ENCODE results near the gene ZSCAN30. TPM values are rescaled to one million over a fixed set of nuclear protein-coding genes. Genes with fewer than 3 reads are reported as not detected.

ZSCAN30 gene
- total RNA-seq, 4 donors from 2014 or later: 8.6 to 14.2 (median 10.2) TPM

DNA sequence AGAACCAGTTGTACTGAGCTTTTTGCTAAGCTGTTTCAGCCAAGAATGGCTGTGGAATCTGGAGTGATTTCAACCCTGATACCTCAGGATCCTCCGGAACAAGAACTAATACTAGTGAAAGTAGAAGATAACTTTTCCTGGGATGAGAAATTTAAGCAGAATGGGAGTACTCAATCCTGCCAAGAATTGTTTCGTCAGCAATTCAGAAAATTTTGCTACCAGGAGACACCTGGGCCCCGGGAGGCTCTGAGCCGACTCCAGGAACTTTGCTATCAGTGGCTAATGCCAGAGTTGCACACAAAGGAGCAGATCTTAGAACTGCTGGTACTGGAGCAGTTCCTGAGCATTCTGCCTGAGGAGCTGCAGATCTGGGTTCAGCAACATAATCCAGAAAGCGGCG lies 47.6 kb downstream of the ZSCAN30 start:
- no peak for DNase-seq (ENCODE audit: extremely low spot score)
- TF ChIP-seq POLR2AphosphoS5 (IDR thresholded peaks at IDR 0.05) (no peak), EP300 (IDR thresholded peaks at IDR 0.05) (no peak), POLR2A (IDR thresholded peaks at IDR 0.05; ENCODE audit: low read depth) (no peak)
- TF ChIP-seq, protein P1, sequence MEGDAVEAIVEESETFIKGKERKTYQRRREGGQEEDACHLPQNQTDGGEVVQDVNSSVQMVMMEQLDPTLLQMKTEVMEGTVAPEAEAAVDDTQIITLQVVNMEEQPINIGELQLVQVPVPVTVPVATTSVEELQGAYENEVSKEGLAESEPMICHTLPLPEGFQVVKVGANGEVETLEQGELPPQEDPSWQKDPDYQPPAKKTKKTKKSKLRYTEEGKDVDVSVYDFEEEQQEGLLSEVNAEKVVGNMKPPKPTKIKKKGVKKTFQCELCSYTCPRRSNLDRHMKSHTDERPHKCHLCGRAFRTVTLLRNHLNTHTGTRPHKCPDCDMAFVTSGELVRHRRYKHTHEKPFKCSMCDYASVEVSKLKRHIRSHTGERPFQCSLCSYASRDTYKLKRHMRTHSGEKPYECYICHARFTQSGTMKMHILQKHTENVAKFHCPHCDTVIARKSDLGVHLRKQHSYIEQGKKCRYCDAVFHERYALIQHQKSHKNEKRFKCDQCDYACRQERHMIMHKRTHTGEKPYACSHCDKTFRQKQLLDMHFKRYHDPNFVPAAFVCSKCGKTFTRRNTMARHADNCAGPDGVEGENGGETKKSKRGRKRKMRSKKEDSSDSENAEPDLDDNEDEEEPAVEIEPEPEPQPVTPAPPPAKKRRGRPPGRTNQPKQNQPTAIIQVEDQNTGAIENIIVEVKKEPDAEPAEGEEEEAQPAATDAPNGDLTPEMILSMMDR (IDR thresholded peaks at IDR 0.05): no peak
- peaks cover 42 to 52% (median 48%) of the 10 kb centered on the region in 4 donors for H3K36me3 ChIP-seq
- H3K4me3 ChIP-seq: no peak overlapping the region
- H3K4me1 ChIP-seq: peaks cover 10 to 24% (median 22%) of the 10 kb centered on the region in 4 donors
- no peaks in the 10 kb centered on the region for H3K9me3 ChIP-seq
- H3K27me3 ChIP-seq: no peaks in the 10 kb centered on the region
- 95% methylated on average over 6 of the region's 6 CpGs for WGBS
- H3K27ac ChIP-seq (replicated peaks in 1 of 4): peak overlapping the region in 1 of 4 donors; percentile 89
- intact Hi-C loops (cut with DNase I): loop anchor here (10.0 kb wide), 1 partner anchor 238 kb away; no protein-coding TSS in a partner anchor

GRCh38 chr18:35241448-35241804 lies 48.6 kb downstream of the ZSCAN30 start:
- Histone ChIP-seq H3K9me3 (no peaks in the 10 kb centered on the region), H3K27me3 (no peaks in the 10 kb centered on the region), H3K4me1 (peaks cover 10 to 24% (median 22%) of the 10 kb centered on the region in 4 donors), H3K27ac (replicated peaks in 1 of 4) (peak overlapping the region; percentile 89 to 99 (median 94)), H3K4me3 (peak overlapping the region; percentile 72 to 79 (median 75)), H3K36me3 (peaks cover 35 to 42% (median 38%) of the 10 kb centered on the region in 4 donors)
- TF ChIP-seq, protein P1 (IDR thresholded peaks at IDR 0.05): no peak
- TF ChIP-seq EP300 (IDR thresholded peaks at IDR 0.05): no peak
- no peak for TF ChIP-seq POLR2A (IDR thresholded peaks at IDR 0.05; ENCODE audit: low read depth)
- TF ChIP-seq POLR2AphosphoS5 (IDR thresholded peaks at IDR 0.05): no peak
- DNase-seq (ENCODE audit: extremely low spot score): no peak
- intact Hi-C loops (cut with DNase I): loop anchor here (10.0 kb wide), 1 partner anchor 237 kb away; no protein-coding TSS in a partner anchor
- under 1% methylated on average over 5 of the region's 5 CpGs for WGBS

DNA sequence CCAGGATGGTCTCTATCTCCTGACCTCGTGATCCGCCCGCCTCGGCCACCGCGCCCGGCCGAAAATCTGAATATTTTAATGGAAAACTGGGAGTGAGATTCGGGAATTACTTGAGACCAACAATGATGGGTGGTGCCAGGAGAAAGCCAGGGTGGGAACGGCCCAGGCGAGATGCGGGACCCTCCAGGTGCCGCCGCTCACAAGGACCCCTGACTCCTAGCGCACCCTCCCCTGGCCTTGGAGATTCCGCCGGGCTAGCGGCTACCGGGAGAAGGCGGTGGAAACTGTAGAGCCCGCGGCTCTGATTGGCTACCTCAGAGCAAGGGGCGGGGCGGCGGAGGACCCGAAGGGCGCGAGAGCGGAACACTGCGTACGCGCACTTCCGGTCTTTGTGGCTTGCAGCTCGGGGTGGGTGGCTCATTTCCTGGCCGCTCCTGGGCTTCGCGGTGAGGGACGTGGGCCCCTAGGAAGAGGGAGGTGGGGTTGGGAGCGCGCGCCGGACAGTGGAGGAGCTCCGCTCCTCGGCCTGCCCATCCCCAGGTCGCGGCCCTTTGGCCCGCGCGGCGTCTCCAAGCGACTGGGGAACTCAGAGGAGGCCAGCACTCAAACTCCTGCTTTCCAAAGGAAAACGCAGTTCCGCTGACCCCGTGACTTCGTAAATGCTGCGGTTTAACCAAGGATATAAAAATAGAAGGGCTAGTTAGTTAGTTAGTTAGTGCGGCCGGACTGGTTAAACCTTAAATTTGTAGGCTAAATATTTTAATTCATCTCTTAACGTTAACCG lies 49.2 kb downstream of the ZSCAN30 start, which contains the start of gene ZNF397:
Gene ZNF397, plus strand, starts transcription at position 371 of the 784 bp plus-strand sequence. CDS start 1,437 bp downstream, outside the sequence.
- intact Hi-C loops (cut with DNase I): loop anchor here (10.0 kb wide), 1 partner anchor 236 kb away; no protein-coding TSS in a partner anchor
- WGBS: 0% methylated on average over 21 of the region's 60 CpGs
- Histone ChIP-seq H3K4me1 (peaks cover 10 to 24% (median 22%) of the 10 kb centered on the region in 4 donors), H3K27me3 (no peaks in the 10 kb centered on the region), H3K27ac (replicated peaks in 1 of 4) (peak within 1 kb of the TSS; percentile 89 to 99 (median 94)), H3K4me3 (peak within 1 kb of the TSS; percentile 72 to 79 (median 75)), H3K9me3 (no peaks in the 10 kb centered on the region), H3K36me3 (peaks cover 30 to 36% (median 33%) of the 10 kb centered on the region in 4 donors)
- TF ChIP-seq, protein P1 (IDR thresholded peaks at IDR 0.05): no peak
- TF ChIP-seq EP300 (IDR thresholded peaks at IDR 0.05) (no peak), POLR2A (IDR thresholded peaks at IDR 0.05; ENCODE audit: low read depth) (peak; percentile 93), POLR2AphosphoS5 (IDR thresholded peaks at IDR 0.05) (peak; percentile 99)
- DNase-seq (ENCODE audit: extremely low spot score): peak; percentile 99

DNA sequence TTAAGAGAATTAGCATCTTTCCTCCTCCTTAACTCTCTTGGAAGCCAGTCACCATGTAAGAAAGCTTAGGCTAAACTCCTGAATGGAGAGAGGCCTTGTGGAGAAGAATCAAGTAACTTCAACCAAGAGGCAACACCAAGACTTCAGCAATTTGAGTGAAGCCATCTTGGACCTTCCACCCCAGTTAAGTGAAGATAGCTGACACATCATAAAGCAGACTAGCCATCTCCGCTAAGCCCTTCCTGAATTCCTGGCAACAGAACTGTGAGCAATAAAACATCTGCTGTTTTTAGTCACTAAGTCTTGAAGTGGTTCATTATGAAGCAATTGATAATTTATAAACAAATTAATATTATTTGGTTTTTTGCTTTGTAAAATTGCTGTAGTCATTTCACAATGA lies 50.7 kb downstream of the ZSCAN30 start:
- no peak overlapping the region for H3K4me3 ChIP-seq
- H3K4me1 ChIP-seq: peaks cover 10 to 24% (median 22%) of the 10 kb centered on the region in 4 donors
- H3K27me3 ChIP-seq: no peaks in the 10 kb centered on the region
- 73% methylated on average over 1 of the region's 1 CpG for WGBS
- peaks cover 16 to 21% (median 18%) of the 10 kb centered on the region in 4 donors for H3K36me3 ChIP-seq
- no peak for DNase-seq (ENCODE audit: extremely low spot score)
- no peaks in the 10 kb centered on the region for H3K9me3 ChIP-seq
- TF ChIP-seq, protein P1 (IDR thresholded peaks at IDR 0.05): no peak
- TF ChIP-seq EP300 (IDR thresholded peaks at IDR 0.05) (no peak), POLR2A (IDR thresholded peaks at IDR 0.05; ENCODE audit: low read depth) (no peak), POLR2AphosphoS5 (IDR thresholded peaks at IDR 0.05) (no peak)
- no peak overlapping the region for H3K27ac ChIP-seq (replicated peaks in 1 of 4)
- intact Hi-C loops (cut with DNase I): loop anchor here (5.0 kb wide), 1 partner anchor 108 kb away; no protein-coding TSS in a partner anchor

Measured in esophagus muscularis mucosa (tissue), 4 donors.